HG03460 (cell line): ENCODE data around the gene PUM2.

Source experiments
- ATAC-seq: cut with Tn5 transposase; IDR thresholded peaks from one replicate; pipeline ENCODE4 v1.9.1; 2021; ENCODE audit not compliant: unreplicated experiment

The PUM2 gene

DNA sequence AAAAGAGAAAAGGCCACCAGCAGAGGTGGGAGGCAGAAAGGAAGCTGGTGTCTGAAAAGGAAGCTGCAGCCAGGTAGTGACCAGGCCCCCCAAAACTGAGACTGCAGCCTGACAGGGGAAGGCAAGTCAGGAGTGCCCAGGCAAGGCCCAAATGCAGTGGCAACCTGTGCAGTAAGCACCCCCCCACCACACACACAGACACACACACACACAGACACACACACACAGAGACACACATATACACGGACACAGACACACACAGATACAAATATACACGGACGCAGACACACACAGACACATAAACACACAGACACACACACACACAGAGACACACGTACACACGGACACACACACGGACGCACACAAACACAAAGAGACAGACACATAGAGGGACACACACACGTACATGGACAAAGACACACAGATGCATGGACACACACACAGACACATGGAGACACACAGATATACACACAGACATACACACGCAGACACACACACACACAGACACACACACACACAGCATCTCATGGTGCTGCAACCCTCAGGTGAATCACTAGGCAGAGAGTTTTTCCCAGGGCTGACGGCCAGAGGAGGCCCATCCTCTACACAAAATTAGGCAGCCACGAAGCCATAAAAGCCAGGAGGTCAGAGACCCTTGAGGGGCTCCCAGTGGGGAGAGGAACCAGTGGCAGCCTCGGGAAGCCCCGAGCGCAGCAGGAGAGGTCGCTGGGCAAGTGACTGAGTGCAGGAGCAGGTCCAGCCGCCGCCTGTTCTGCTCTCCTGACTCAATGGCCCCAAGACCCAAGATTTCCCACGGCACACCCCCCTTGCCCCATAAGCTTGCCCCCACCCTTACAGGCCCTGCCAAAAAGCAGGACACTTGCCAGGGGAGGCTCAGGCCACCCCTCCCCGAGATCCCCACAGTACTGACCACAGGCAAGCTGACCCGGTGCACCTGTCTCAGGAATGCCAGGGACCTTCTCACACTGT is 132.0 kb downstream of the PUM2 start:
- ATAC-seq: no peak

DNA sequence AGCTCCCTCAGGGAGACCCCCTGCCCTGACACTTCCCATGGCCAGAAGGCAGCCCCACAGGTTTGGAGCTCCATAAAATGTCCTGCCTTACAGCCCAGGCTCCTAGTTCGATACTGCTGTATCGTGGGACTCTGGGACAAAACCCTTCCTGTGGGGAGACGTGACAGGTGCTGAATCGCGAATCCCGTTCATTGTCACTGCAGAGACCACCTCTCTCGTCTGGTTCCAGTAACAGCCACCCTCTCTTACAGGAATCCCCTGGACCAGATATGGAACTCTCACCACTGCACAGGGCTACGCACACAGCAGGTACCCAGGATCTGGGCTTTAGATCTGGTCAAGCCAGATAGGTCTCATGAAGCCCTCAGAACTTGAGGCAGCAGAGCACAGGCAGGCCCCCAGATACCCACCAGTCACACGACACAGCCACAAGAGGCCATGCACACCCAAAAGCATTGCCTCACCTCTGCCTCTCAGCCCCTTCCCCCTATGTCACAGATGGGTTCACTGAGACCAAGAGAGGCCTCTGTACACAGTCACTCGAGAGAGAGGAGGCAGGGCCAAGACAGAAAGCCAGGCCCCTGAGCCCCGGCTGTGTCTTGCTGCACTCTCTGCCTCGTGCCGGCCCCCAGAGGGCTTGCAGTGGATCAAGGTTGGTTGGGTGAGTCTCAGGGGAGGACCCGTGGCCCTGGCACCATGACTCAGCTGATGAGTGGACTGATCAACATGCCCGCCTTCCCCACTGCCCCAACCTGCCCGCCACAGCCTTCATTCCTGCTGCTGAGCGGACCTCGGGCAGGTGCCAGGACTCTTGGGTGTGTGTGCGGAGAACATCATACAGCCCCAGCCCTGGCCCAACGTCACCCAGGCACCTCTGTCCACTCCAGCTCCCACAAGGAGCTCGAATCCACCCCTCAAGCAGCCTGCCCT is 133.3 kb downstream of the PUM2 start:
- ATAC-seq: no peak

GRCh38 chr2:20216130-20217025 is 134.3 kb downstream of the PUM2 start:
- ATAC-seq: no peak

DNA sequence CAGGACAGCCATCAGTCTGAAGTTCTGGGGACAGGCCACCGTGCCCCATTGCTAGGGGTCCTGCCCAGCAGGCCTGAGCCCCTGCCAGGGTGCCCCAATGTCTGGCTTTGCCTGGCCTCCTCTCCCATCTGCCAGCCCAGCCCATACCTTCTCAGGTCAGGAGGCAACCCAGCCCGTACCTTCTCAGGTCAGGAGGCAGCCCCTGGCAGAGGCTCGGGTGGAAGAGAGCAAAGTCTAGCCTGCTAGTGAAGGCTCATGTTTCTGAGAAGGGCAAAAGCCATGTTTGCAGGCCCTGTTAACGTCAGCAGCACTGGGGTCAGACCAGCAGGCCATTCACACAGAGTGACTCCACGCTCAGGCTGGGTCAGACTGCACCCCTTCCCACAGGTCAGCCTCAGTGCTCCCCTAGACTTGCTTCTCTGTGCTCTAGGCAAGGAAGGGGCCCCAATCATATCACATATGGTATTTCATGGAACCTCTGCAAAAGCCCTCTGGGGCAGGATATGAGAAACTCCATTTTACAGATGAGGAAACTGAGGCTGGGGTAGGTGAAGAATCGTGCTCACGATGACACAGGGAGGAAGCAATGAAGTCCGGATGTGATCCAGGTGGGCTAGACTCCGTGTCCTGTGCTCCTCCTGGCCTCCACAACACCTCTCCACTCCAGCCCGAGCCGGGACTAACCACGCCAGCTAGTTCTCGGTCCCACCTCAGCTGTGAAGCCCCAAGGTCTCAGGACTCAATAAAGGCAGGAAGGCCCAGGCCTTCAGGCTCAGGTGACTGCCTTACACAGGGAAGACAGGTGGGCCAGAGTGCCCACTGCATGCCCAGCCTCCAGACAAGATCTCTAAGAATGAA is 135.2 kb downstream of the PUM2 start:
- ATAC-seq: no peak

- no peak for ATAC-seq
Measured at GRCh38 chr2:20214566-20215182, 136.0 kb downstream of the PUM2 start.

DNA sequence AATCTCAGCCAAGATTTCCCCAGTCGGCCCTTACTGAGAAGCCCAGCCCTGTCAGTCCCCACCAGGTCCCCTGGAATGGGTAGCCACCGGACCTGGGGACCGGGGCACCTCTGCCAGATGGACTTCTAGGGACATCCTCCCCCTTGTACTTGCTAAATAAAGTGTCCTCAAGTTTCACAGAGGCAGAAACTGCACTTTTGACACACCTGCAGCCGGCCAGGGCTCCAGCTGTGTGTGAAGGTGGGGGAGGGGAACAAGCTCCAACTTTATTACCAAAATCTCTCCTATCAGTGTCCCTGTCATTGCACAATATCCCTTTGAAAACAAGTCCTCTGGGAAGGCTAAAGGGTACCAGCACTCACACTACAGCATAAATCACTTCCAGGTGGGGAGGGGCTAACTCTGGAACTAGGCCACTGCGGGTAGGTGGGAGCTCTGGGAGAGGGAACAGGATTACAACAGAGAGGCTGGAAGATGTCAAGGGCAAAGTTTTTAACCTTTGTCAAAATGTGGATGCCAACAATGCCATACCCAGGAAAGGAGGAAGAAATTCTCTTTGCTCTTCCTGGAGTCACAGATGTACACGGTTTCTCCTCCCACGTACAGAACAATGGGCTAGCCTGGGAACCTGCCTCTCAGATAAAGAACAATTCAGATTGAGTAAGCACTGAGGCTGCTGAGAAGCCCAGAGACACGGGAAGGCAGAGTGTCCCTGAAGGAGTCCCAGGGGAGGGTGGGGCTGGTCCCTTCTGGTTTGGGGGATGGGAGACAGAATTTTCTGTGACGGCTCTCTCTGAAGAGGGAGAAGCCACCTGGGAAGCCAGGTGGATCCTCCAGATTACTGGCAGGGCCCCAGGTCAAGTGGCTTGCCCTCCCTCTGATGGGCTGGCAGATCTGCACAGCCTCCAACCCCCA is 136.7 kb downstream of the PUM2 start:
- no peak for ATAC-seq

DNA sequence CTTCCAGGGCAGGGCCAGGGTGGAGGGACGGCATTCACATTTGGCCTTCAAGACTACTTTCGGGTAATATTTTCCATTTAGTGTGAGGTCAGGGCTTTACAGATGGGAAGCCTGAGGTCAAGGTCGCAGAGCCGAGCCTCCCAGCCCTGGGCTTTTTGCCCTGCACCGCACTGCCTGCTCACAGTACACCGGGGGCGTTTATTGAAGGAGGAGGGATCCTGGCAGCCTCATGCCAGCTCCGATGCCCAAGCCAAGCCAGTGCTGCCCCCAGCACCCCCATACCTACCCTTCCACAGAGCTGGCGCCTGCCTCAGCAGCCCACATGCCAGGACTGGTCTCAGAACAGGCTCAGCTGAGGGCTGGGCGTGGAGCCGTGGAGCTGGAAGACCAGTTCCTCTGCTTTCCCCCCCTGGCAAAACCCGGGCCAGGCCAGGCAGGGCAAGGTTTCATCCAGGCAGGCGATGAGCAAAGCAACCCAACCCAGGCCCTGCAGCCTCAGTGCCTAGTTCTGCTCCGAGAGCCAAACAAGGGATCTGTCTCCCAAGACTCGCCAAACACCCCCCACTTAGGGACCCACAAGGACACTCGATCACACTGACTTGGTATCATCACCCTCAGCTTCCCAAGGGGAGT is 137.7 kb downstream of the PUM2 start:
- no peak for ATAC-seq

DNA sequence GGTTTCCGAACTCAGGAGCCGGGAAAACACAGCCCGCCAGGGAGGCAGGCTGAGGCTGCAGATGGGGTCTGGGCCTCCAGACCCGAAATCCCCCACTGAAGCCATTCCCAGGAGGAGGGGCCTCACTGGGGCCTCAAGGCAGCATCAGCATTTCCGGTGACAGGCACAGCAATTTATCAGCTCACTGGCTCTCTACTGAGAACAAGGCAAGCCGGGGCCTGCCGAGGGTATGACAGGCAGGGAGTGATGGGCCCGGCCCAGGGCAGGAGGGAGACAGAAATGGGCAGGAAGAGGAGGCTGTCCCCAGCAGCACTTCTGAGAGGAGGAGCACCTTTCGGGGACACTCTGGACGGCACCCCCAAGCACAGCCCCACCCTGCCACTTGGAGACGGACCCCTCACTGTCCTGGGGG is 138.2 kb downstream of the PUM2 start:
- ATAC-seq: no peak

GRCh38 chr2:20211860-20212458 is 138.7 kb downstream of the PUM2 start:
- no peak for ATAC-seq

GRCh38 chr2:20211420-20211819 is 139.2 kb downstream of the PUM2 start:
- no peak for ATAC-seq

- no peak for ATAC-seq
Measured at GRCh38 chr2:20210462-20210861, 140.2 kb downstream of the PUM2 start.

DNA sequence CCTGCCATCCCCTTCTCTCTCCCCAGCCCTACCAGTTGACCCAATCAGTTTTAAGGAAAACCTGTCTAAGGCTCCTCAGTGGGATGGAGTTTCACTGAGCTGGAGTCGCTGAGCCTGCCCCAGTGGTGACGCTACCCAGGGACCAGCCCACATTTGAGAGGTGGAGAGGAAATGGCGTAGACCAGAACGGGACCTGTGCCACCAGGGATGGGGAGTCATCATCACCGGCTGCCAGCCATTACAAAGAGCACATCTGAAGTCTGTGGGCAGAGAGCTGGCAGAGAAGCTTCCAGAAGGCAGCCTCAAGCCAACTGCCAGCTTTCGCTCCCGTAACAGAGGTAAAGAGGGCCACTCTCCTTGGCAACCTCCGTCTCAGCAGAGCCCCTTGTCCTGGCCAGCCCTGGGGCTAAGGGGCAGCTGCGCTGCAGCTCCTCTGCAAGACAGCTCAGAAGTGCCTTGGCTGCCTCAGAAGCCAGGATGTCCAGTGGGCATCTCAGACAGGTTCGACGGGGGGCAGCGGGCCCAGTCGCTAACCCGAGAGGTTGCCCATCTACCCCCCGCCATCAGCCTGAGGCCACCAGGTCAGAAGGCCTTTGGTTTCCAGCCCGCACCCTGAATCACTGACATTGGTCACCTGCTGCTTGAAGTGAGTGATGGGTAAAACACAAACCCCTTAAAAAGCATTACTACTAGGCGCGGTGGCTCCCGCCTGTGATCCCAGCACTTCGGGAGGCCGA is 141.1 kb downstream of the PUM2 start:
- ATAC-seq: no peak

DNA sequence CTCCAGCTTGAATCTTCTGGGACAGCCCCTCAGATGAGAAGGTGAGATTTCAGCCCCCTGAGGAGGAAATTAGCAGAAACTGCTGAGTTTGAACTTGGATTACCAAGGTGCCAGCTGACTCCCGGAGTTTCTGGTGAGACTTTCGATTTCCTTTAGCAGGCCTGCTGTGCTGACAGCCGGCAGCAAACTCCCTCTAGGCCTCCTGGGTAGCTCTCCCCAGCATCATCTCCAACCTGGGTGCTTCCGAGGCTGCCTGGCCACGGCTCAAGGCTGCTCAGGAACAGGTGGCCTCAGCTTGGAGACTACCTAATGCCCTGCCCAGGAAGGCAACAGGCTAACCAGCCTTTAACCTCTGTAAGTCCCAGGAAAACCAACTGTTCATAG is 142.2 kb downstream of the PUM2 start:
- ATAC-seq: no peak

DNA sequence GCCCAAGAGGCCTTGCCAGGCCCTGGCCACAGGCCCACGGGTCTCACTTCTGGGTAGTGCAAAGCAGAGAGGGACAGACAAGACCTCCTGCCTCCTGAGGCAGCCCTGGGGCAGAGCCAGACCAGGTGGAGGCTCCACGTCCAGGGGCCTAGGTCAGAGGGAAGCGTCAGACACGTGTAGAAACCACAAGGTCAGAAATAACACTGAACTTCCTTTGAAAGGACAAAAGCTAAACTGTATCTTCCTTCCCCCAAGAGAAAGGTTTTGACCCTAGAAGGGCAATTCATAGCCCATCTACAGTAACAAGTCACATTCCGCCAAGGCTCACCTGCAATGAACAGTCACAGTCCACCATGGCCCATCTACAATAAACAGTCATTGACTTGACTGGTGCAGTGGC is 143.6 kb downstream of the PUM2 start:
- ATAC-seq: peak; percentile 60

- no peak for ATAC-seq
Measured at GRCh38 chr2:20205915-20206524, 144.6 kb downstream of the PUM2 start.

DNA sequence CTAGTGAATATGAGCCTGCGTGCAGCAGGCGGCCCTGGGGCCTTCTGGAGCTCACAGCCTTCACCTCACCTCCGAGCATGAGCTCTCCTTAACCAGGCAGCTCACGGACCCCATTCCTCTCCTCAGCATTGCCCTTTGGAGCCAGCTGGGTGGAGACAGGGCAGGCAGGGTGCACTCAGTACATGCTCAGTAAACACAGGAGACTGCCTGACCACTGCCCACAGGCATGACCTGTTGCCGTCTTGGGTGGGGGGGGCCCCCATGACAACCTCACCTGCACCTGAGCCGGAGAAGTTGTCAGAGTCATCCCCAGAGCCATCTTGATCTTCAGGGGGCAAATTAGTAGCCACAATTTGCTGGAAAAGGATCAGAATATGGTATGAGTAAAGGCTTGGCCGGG is 145.6 kb downstream of the PUM2 start:
- ATAC-seq: no peak
